GM12801 (cell line): ENCODE results near the gene PLA2G4A.

Source experiments
- CTCF ChIP-seq: IDR thresholded peaks from one replicate; pipeline ENCODE4 v1.5.1; 2011; ENCODE audit warnings: control low read depth; ENCODE audit not compliant: insufficient read length; ENCODE audit errors: extremely low read depth

PLA2G4A gene

GRCh38 chr1:186925881-186926669 lies 97.3 kb downstream of the PLA2G4A start:
- no peak for TF ChIP-seq CTCF

GRCh38 chr1:186927884-186928283 lies 99.1 kb downstream of the PLA2G4A start:
- TF ChIP-seq CTCF: no peak

GRCh38 chr1:186930238-186930637 lies 101.5 kb downstream of the PLA2G4A start:
- no peak for TF ChIP-seq CTCF

GRCh38 chr1:186937016-186937670 lies 108.4 kb downstream of the PLA2G4A start:
- no peak for TF ChIP-seq CTCF

- no peak for TF ChIP-seq CTCF
Observed at GRCh38 chr1:186943891-186944686, 115.3 kb downstream of the PLA2G4A start.

GRCh38 chr1:186945146-186945545 lies 116.4 kb downstream of the PLA2G4A start:
- no peak for TF ChIP-seq CTCF

GRCh38 chr1:186948535-186948934 lies 119.8 kb downstream of the PLA2G4A start:
- TF ChIP-seq CTCF: no peak
